RCC 7860 (cell line): ENCODE results near the gene TTC38.

ENCODE experiments used
- DNase-seq: peaks from one replicate; pipeline ENCODE4 v3.0.0-alpha.2; 2015; ENCODE audit warnings: low spot score
- FAIRE-seq: peaks from 2 replicates; lab custom pipeline; 2012; peaks lifted over from hg19 to GRCh38; lab: Jason Lieb, UNC

TTC38 gene

DNA sequence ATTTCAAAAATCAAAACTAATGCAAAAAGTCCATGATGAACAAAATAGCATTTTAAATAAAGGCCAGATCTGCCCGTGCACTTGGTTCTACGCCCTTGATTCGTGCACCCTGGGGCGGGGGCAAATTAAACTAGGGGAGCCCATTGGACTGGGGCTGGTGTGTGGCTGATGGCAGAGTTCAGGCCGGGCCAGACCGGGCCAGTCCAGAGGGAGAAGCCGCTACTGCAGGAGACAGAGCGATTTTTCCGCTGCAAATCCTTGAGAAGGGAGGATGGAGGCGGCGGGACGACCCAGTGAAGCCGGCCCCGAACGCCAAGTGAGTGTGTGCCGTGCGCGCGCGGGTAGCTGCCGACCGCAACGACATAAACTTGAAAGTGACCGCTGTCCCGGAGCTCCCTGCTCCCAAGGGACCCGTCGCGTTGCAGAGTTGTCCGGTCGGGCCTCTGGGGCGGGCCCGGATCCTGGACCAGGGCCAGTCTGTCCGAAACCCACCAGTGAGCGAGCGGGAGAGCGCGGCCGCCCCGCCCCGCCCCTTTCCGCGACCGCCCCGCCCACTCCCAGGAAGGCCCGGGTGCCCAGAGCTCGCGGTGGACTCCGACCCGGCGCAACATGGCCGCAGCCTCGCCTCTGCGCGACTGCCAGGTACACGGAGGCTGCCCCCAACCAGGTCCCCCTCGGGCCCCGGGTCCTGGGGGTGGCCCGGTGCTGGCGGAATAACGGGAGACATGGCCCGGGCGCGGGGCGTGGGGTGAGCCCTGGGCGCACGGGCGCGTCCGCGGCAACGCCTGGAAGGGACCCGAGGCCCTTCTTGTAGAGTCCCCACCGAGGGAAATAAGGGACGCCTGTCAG lies at the start of gene TTC38:
Gene TTC38 (plus strand): TSS at position 578 of the 849 bp plus-strand sequence. CDS start 32 bp downstream, at position 610.
- FAIRE-seq = no peak
- peak; percentile 77 for DNase-seq

DNA sequence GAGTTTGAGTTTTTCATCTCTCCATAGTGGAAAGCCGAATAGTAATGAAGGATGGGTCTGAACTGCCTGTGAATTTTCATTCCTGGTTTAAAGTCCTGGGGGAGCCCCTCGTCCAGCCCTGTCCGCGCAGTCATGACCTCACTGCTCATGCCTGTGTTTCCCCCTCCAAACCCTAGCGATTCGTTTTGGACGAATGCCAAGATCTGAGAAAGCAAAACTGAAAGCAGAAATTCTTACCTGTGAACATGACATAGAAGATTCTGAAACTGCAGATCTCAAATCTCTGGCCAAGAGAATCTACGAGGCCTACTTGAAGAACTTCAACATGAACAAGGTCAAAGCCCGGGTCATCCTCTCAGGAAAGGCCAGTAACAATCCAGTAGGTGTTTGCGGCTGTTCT lies 48.2 kb upstream of the TTC38 start:
- FAIRE-seq (no peak), DNase-seq (no peak)

DNA sequence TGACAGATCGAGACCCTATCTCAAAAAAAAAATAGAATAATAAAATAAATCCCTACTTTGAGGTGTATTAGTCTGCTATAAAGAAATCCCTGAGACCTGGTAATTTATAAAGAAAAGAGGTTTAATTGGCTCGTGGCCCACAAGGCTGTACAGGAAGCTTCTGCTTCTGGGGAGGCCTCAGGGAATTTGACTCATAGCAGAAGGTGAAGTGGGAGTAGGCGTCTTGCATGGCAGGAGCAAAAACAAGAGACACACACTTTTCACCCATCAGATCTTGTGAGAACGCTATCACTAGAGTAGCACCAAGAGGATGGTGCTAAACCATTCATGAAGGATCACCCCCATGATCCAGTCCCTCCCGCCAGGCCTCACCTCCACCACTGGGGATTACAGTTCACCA lies 46.9 kb upstream of the TTC38 start:
- no peak for DNase-seq
- FAIRE-seq = no peak

DNA sequence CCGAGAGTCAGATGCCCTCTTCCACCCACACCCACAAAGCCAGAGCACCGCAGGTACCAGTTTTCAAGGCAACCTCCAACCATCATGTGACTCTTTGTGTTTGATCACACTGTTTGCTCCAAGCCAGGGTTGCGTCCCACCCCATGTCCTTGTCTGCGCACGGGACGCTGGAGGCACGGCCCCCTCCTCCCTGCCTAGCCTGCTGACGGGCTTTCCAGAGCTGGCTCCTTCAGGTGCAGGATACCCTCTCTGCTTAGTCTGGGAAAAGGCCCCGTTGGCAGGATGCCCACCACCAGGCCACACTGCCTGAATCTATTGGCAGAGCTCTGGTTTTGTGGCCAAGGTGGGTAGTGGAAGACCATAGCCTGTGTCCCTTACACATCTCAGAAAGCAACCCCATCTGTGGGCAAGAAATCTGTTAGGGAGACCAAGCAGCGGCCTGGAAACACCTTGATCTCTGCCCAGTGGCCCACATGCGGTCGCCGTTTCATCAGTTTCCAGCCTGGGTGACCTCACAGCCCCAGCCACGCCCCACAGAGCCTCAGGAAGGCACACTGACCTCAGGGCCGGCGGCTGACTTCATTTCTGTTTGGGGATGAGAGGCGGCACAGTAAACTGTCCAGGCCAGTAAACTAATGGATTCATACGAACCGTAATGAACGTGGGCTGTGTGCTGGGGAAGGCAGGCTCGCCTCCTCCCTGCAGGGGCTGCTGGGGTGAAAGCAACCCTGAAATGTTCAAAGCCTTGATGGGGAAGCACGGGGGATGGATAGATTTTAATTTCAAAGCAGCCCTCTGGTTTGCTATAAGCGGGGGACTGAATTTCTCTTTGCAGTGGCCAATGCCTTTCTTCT lies 43.5 kb upstream of the TTC38 start:
- DNase-seq = no peak
- FAIRE-seq = no peak

DNA sequence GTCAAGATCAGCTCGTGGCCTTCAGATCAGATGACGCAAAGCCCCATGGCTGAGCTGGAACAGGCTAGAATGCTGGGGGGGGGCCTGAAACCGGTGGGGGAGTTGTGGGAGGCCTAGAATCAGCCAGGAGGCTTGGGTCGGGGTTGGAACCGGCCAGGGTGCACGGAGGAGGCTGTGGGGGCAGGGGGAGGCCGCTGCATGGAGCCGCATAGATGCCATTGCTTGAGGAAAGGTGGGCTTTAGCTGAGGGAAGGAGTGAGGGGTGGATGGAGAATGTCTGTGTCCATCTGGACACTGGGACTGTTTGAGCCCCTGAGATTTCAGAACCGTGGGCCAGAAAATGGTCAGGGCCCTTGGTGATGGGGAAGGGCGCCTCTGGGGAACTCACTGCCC lies 42.9 kb upstream of the TTC38 start:
- no peak for DNase-seq
- no peak for FAIRE-seq

DNA sequence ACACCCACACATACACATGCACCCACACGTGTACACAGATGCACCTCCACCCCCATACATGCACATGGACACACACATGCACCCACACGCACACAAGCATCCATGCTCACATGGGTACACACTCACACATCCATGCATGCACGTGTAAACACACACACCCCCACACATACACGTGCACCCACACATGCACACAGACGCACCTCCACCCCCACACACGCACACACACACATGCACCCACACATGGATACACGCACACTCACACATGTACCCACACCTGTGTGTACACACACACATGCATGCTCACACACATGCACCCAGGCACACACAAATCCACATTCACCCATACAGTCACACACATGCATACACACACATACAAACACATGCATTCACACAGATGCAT lies 42.2 kb upstream of the TTC38 start:
- no peak for FAIRE-seq
- no peak for DNase-seq

DNA sequence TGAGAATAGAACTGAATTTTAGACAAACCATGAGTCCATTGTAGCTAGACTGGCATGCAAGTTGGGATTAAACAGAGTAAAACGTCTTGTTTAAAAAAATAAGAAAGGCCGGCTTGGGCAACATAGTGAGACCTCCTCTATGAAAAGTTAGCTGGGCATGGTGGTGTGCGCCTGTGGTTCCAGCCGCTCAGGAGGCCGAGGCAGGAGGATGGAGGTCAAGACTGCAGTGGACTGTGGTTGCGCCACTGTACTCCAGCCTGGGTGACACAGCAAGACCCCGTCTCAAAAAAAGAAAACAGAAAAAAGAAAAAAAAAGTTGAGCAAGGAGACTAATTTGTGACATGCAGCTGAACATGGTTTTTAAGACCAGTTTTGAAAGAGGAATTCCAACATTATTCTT lies 41.2 kb upstream of the TTC38 start:
- FAIRE-seq (no peak), DNase-seq (no peak)

DNA sequence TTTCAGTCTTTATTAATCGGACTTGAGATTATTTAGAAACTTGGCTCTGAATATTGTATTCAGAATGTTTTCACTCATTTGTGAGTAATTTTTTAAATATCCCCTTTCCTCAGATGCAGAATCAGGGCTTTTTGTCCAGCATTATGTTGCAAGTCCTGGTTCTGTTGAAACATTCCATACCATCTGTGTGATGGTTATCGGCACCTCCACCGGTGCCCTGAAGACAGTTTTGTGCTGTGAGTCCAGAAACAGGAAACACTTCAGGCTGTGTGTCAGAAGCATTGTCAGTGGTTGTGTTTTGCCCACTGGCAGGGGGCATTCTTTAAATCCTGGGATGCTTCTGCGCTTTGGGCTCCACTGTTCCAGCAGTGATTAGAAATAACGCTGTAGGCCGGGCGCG lies 38.1 kb upstream of the TTC38 start:
- no peak for FAIRE-seq
- DNase-seq = no peak

DNA sequence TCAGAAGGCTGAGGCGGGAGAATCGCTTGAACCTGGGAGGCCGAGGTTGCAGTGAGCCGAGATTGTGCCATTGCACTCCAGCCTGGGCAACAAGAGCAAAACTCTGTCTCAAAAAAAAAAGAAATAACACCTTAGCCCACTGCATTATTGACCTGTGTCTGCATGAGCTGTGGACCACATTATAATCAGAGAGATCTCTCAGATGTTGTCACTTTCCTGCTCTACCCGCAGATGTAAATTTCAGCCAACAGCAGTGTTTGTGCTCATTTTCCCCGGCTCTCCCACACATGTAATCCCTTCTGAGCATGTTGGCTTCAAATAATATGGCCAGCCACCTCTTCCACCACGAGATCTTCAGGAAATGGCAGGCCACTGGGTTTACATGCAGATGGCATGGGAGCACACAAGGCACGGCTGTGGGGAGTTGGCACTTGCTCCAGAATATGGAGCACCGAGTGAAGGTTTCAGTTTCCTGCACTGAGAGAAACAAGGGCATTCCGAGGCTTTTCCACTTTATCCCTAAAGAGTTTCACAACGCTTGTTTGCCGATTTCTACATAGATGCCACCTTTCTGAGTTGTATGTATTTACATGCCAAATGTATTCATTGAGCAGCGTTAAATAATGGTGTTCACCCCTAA lies 37.4 kb upstream of the TTC38 start:
- DNase-seq (no peak), FAIRE-seq (no peak)

DNA sequence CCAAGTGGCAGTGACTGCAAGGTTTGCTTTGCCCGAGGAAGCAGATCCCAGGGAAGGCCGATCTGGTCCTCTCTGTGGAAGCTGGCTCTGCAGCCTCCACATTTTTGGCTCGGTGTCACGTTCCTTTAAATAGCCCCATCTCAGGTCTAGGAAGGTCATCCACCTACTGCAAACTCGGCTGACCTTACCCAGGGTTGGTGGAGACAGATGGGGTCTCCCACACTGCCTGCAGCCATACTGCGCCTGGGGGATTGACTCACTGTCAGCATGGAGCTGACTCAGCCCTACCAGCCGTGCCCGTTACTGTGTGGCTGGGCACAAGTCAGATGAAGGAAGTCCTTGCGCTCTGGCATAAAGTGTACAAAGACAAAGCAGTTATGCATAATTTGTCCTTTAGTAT lies 34.6 kb upstream of the TTC38 start:
- peak; percentile 32 for DNase-seq
- no peak for FAIRE-seq

DNA sequence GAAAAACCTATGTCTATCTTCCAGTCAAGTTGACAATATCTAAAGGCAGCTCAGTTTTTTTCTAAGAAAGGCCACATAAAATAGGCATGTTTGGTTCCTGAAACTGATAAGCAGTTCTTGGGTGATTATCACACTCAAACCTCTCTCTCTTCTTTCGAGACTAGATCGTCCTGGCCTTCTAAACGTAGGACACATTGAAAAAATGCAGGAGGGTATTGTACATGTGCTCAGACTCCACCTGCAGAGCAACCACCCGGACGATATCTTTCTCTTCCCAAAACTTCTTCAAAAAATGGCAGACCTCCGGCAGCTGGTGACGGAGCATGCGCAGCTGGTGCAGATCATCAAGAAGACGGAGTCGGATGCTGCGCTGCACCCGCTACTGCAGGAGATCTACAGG lies 32.8 kb upstream of the TTC38 start:
- DNase-seq (no peak), FAIRE-seq (no peak)

DNA sequence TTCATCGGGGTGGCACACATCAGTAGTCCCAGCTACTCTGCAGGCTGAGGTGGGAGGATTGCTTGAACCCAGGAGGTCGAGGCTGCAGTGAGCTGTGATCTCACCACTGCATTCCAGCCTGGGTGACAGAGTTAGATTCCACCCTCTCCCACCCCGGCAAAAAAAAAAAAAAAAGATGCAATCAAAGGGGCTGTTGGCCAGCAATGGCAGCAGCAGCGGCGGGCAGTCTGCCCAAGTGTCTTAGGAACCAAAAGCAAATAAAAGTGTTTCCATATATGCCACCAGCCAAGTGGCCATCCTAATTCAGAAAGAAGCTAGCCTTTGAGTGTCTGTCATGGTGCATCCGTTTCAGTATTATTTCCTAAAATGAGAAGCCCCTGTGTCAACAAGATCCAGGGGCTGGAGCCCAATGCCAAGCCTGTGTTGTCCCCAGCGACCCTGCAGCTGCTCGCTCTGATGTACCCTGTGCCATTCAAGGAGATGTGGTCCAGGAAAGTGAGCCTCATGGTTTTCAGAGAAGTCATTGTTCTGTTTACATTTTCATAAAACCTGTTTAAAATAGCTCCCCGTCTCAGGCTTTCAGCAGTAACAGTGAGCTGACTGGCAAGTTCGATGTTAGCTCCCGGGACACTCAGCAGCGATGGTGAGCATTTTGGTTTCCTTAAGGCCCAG lies 30.2 kb upstream of the TTC38 start:
- DNase-seq (no peak), FAIRE-seq (no peak)

DNA sequence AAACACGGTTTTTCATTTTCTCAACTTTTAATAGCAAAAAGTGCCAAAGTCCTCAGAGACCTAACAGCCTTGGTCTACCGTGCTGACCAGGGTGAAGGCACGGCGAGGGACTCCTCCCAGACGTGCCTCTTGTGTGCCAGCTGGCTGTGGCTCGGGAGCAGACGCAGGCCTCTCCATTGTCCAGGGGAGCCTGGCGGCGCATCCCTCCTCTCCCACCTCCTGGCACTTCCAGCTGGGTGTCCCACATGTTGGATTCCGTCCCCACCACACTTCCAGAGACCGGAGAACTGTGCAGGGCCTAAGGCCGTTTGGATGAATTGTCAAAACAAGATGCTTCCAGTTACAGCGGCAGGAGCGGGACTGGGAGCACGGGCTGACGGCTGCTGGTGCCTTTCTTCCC lies 29.3 kb upstream of the TTC38 start:
- no peak for DNase-seq
- no peak for FAIRE-seq

DNA sequence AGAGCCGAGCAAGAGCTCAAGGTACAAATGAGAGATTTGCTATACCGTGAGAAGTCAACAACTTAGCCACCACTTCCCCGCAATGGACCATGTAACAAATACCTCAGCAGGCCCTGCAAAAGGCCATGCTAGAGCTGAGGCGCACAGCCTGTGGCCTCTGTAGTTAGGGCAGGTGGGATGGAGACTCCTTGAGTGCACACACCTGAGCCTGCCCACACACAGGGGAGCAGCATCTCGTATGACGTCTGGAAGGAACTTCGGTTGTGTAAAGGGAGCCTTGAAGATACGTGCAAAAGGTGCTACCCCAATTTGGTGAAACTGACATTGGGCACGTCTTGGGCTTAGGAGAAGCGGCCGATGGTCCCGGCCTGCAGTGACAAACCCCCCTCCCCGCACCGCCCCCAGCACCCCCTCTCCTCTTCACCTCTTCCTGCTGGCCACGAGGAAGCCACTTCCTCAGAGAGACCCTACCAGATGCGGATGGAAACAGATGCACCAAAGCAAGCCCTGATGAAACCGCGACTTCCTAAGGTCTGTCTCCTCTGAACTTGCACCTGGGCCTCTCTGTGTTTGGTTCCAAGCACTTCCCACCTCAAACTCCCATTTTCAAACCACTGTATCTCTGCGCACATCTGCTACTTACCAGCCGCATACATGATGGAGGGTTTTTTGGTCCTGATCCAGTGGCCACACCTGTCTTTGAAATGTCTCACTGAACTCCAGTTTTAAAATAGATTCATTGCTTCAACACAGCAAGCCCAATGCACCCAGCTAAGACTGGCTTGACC lies 28.4 kb upstream of the TTC38 start:
- DNase-seq = no peak
- no peak for FAIRE-seq

DNA sequence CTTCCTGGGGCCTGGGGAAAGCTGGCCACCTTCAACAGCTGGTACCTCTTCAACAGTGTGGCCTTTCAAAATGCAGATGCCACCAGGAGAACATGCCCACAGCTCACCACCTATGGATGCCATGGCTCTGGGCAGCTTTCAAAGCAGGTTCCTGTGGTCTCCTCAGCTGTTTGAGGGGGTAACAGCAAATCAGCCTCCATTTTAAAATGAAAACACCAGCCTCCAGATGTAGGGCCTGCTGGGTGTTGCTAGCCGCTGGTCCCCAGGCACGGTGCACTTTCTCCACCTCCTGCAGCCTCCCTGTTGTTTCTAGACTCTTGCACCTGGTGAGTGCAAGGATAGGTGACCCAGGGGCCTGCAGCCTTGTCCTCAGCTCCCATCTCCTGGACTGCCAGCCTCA lies 27.7 kb upstream of the TTC38 start:
- no peak for FAIRE-seq
- no peak for DNase-seq

DNA sequence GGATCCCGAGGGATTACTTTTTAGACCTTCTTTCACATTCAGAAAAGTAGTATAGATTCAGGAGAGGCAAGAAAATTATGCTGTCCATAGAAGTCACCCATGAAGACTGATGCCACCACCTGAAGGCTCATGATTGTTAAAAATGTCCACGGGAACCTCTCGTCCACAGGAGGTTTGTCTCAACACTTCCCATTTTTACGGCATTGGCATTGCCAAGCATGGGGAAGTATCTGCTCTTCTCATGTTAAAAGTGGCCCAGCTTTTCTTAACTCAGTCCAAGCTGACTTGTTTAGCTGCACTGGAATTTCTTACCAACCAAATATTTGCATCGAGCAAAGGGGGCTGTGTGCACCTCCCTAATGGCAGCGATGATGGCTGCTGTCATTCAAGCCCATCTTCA lies 27.3 kb upstream of the TTC38 start:
- FAIRE-seq = no peak

DNA sequence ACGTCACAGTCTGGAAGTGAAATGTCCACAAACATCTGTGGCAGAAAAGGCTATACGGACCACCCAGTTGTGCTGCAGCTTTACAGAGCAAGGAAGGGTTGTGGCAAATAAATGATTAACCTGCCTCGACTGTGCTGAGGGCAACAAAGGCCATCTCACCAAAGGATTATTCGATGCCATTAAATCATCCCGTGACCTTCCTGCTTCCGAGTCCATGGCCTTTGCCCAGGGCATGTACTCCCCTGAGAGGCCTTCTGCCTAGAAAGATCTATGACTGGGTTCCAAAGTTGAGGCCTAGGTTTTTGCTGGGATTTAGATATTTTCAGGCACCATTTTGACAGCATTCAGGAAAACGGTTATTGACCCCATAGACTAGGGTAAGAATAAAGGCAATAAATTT lies 26.9 kb upstream of the TTC38 start:
- DNase-seq (no peak), FAIRE-seq (no peak)

More for the DNA sequence above, 27.3 kb upstream of the TTC38 start:
- no peak for DNase-seq

DNA sequence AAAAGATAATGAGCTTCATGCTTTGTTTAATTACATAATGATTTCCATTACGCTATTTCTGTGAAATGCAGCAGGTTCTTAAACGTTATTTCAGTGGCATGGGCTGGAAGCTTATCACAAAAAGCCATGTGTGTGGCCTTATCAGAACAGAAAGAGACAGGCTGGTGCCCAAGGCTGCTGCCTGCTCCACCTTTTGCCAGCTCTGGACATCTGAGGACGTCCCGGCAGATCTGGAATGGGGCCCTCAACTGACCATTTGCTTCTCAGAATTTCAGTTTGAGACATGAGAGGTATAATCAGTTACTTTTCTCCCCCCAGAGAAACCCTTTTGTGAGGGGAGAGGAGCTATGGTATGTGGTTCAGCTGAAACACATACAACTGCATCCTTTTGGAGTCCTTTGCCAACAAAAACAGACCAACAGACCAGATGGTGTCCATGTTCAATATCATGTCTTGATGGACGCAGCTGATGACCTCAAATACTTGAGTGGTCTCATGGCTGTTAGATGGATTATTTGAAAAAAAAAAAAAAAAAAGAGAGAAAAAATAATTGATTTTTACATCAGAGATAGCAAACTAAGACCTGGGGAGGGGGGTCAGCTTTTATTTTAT lies 26.3 kb upstream of the TTC38 start:
- FAIRE-seq (no peak), DNase-seq (no peak)

DNA sequence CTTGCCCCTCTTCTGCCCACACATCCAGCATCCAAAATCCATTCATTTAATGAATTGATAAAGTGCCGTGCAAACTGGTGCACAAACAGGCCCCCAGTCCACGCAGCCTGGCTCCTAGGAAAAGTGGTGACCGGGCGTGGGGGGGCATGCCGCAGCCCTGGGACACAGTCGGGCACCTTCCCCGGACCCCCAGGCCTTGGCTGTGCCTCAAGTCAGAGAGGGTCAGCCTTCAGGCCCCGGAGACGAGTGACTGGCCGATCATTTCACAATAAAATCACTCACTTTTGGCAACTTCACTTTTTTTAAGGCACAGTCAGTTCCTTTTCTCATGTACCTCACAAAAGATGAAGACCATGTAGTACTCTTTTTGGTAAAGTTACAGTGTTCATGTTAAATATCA lies 25.7 kb upstream of the TTC38 start:
- FAIRE-seq (no peak), DNase-seq (no peak)

DNA sequence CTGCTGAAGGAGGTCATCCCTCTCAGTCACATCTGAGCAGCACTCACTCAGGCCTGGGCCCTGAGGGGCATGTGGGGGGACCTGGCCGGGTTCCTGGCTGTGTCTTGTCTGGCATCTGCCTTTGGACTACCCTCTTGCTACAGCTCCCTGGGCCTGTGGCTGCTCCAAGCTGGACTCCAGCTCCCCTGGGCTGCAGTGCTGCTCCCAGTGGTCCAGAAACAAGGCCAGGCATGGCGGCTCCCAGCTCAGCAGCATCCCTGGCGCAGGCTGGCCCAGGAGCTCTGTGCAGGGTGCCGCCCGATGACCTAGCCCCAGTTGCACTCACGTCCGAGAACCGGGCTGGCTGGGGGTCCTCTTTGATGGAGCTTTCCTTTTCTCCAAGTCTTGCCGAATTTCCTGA lies 23.0 kb upstream of the TTC38 start:
- no peak for FAIRE-seq
- no peak for DNase-seq
